GM18867 (cell line): ENCODE results near the gene BLTP1.
"Not testable (repeated sequence)": the region's sequence is repeated elsewhere in the genome, so short reads cannot be mapped to it uniquely, and the experiment has no call there.

ENCODE experiments used
- ATAC-seq: cut with Tn5 transposase; IDR thresholded peaks from one replicate; pipeline ENCODE4 v1.9.1; 2021; ENCODE audit warnings: mild to moderate bottlenecking, moderate library complexity; ENCODE audit not compliant: unreplicated experiment

Gene BLTP1, protein sequence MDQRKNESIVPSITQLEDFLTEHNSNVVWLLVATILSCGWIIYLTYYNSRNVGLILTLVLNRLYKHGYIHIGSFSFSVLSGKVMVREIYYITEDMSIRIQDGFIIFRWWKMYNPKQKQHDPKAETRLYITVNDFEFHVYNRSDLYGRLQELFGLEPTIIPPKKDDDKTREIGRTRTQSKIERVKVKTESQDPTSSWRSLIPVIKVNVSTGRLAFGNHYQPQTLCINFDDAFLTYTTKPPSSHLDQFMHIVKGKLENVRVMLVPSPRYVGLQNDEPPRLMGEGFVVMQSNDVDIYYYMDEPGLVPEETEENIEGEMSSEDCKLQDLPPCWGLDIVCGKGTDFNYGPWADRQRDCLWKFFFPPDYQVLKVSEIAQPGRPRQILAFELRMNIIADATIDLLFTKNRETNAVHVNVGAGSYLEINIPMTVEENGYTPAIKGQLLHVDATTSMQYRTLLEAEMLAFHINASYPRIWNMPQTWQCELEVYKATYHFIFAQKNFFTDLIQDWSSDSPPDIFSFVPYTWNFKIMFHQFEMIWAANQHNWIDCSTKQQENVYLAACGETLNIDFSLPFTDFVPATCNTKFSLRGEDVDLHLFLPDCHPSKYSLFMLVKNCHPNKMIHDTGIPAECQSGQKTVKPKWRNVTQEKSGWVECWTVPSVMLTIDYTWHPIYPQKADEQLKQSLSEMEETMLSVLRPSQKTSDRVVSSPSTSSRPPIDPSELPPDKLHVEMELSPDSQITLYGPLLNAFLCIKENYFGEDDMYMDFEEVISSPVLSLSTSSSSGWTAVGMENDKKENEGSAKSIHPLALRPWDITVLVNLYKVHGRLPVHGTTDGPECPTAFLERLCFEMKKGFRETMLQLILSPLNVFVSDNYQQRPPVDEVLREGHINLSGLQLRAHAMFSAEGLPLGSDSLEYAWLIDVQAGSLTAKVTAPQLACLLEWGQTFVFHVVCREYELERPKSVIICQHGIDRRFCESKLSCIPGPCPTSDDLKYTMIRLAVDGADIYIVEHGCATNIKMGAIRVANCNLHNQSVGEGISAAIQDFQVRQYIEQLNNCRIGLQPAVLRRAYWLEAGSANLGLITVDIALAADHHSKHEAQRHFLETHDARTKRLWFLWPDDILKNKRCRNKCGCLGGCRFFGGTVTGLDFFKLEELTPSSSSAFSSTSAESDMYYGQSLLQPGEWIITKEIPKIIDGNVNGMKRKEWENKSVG (N-terminal part only)

DNA sequence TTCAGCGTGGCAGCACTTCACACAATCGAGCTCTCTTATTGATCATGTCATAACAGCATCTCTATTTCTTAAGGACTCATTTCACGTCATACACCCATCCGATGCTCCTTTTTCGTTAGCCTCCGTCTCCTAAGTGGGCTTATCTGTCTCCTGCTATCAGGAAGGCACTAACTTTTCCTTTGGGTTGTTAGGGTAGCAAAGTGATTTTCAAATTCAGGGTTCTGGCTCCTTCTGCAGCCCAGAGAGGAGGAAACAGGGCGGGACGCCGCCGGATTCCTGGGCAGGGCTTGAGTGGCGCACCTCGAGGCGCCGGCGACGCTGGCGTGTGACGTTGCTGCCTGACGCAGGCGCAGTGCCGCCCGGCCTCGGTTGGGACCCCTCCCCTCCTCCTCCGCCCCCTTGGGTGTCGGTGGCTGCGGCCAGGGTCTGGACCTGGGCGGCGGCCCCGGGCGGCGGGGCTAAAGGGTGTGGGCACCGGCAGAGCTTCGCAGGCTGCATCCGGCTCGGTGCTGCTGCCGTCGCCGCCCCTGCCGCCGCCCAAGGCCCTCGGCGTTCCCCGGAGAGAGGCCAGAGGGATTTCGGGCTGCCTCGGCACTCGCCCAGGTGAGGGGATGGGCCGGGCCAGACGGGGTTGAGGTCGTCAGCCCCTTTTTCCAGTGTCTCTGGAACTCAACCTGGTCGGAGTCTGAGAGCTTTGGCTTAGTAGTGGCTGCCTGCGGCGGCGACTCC lies at the start of gene BLTP1:
BLTP1 (plus strand) TSS at position 350 of the 729 bp plus-strand sequence. CDS start 18,317 bp downstream, outside the sequence.
- ATAC-seq, result peak; percentile 97

DNA sequence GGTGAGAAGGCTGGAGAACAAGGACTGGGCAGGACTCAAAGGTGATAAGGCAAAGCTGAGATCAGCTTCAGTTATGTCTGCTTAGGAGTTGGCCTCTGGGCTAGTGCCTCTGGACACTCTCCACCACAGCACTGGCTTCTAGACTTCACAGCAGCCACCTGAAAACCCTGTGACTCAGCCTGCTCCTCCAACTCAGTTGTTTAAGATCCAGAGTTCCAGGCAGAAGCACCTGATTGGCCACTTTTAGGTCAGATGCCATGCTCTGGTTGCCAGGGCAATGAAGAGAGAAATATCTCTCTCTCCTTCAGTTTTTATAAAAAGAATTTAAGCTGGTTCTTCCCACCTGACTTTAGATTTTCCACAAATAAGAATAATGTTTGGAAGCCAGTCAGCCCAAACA lies 47.9 kb upstream of the BLTP1 start:
- no peak for ATAC-seq

GRCh38 chr4:122107680-122108079 lies 44.5 kb upstream of the BLTP1 start:
- no peak for ATAC-seq

- not testable (repeated sequence) for ATAC-seq
These were observed 41.8 kb upstream of the BLTP1 start for GRCh38 chr4:122110304-122110703.

DNA sequence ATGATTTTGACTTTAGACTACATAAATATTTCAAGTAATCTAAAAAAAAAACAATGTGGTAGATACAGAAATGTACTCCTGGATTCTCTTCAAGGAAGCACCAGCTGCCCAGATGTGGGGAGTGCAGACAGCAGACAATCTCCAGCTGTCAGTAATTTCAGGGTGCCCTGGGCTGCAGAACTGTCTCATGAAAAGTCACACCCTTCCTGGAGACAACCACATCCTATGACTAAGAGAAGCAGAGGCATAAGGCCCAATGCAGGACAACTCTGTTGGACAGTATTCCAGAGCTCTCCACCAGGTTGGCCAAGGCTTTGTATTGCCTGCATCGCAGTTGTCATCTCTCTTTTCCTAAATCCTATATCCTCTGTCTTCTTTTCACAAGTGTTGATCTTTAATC lies 34.4 kb upstream of the BLTP1 start:
- ATAC-seq, result no peak

GRCh38 chr4:122118243-122118642 lies 33.9 kb upstream of the BLTP1 start:
- ATAC-seq, result no peak

- ATAC-seq, result no peak
These were observed 32.4 kb upstream of the BLTP1 start for GRCh38 chr4:122119739-122120138.

DNA sequence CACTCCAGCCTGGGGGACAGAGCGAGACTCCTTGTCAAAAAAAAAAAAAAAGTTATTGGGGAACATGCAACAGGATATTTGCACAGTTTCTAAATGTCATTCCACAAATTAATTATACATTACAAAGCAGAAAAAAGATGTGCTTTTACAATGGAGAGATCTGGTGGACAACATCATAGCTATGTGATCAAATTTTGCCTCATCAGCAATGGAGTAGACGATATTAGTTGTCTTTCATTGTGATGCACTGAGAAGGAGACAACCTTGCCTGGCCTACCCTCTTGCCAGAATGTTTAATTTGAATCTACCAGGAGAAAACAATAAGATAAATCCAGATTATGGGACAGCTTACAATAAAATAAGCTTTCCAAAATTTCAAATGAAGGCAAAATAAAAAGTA lies 30.5 kb upstream of the BLTP1 start:
- ATAC-seq, result no peak

DNA sequence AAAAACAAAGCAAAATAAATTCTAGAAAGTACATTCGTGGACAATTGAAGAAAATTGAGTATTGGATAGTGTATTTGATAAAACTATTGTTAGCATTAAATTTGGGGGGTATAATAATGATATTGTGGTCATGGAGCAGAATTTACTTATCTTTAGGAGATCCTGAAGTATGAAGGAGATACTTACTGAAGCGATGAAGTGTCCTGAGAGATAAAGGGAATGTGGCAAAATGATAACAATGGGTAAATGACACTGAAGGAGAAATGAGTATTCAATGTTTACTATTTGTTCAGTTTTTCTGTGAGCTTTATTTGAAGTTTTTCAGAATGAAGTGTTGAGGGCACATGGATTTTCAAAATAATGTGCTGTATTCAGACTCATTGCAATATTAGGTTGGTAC lies 30.0 kb upstream of the BLTP1 start:
- ATAC-seq, result no peak

DNA sequence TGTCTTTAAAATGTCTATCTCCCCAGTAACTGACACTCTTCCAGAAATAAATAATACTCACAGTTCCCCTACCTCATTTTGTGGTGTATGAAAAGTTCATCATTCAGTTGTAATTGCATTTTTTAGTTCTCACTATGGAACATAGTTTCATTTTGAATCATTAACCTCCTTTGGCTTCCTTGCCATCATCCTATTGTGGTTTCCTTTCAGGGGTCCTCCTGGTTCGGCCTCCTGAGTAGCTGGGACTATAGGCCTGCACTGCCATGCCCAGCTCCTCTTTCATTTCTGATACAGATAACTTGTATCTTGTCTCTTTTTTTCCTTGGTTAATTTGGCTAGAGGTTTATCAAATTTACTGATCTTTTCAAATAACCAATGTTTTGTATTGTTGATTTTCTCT lies 23.1 kb upstream of the BLTP1 start:
- ATAC-seq, result no peak

- ATAC-seq, result peak; percentile 65
These were observed 20.5 kb upstream of the BLTP1 start for GRCh38 chr4:122131562-122132157.

DNA sequence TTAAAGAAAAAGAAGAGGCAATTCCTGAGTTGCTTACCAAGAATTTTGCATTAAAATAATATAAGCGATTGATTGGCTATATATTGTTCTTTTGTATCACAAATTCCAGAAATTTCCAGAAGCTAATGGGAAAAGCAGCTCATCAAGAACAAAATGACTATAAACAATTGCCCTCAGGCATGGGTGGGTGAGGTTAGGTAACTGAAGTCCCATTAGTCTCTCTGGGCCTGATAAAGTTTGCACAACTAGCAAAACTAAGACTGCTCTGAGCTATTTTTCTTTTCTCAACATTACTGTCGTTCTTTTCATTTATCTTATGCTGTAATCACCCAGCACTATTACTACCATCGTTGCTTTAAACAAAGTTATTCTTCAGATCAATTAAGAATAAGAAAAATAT lies 19.2 kb upstream of the BLTP1 start:
- no peak for ATAC-seq

DNA sequence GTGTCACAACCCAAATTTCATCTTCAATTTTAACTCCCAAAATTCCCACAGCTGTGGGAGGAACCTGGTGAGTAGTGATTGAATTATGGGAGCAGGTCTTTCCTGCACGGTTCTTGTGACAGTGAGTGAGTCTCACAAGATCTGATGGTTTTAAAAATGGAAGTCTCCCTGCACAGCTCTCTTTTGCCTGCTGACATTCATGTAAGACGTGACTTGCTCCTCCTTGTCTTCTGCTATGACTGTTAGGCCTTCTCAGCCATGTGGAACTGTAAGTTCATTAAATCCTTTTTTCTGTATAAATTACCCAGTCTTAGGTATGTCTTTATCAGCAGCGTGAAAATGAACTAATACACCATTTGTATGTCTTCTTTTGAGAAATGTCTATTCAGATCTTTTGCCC lies 13.0 kb upstream of the BLTP1 start:
- no peak for ATAC-seq

DNA sequence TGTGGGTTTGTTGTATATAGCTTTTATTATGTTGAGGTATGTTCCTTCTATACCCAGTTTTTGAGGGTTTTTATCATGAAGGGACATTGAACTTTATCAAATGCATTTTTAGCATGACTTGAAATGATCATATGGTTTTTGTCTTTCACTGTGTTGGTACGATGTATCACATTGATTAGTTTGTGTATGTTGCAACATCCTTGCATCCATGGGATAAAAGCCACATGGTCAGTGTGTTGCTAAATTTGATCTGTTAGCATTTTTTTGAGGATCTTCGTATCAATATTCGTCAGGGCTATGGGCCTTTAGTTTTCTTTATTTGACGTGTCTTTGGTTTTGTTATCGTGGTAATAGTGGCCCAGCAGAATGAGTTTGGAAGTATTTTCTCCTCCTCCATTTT lies 11.3 kb upstream of the BLTP1 start:
- ATAC-seq, result no peak

DNA sequence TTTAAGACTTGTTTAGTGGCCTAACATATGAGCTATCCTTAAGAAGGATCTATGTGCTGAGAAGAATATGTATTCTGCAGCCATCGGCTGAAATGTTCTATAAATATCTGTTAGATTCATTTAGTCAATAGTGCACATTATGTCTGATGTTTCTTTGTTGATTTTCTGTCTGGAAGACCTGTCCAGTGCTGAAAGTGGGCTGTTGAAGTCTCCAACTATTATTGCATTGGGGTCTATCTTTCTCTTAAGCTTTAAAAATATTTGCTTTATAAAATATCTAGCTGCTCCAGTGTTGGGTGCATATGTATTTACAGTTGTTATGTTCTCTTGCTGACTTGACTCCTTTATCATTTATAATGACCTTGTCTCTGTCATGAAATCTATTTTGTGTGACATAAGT lies 9.4 kb upstream of the BLTP1 start:
- no peak for ATAC-seq

GRCh38 chr4:122146652-122147051 lies 5.5 kb upstream of the BLTP1 start:
- ATAC-seq, result no peak

GRCh38 chr4:122150931-122151330 lies 1.2 kb upstream of the BLTP1 start:
- ATAC-seq, result peak; percentile 22

DNA sequence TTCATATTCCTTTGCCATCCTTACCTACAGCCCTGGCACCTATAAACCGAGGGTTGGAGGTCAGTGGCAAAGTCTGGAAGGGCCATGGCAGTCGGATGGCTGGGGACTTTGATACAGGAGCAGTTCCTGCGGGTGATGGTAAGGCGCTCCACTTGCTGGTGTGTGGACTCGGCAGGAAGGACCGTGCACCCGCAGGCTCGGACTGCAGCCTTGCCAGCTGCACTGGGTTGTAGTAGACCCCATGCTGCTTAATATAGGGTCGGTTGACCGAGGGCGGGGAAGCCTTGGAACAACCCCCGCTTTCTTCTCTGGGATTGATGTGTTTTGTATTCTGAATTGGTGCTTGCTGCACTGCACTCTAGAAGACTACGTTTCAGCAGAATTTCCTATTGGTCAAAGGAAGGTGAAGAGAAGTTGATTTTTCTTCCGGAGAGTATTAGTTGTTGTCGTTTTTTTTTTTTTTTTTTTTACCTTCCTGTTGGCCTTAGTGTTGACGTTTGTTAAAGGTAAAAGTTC lies 638 bp downstream of the BLTP1 start:
- peak; percentile 41 for ATAC-seq

DNA sequence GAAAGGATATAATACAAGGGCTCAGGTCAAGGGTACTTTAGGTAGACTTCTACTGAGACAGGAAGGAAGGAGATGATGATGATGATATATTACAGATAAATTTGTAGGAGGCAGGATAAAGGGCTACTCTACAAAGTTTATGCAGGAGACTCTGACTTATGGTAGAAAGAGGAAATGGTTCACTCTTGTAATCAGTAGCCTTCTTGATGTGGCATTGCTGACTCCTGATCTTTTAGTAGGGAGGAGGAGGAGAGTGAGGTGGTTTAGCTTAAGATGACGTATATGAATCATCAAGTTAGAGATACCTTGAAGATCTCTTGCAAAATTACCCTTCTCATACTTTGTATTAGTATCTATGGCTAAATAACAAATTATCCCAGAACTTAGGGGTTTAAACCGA lies 4.7 kb downstream of the BLTP1 start:
- ATAC-seq, result no peak

DNA sequence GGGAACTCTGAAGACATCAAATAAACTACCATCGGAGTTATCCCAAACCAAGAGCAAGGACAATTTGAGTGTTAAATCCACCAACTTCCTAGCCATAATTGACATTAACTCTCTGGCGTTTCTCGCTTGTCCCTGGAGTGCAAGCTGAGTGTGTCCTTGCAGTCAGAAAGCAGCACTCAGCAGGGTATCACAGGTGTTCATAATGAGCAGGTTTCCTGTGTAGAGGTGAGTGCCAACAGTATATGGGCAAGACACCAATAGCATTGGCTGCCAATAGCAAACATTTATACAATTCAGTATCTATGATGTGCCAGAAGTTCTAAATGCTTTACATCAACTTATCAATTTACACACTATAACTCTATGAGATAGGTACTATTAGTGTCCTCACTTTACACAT lies 11.2 kb downstream of the BLTP1 start:
- ATAC-seq, result no peak
